A673 (cell line): ENCODE measurements around the gene SYT14. TPM values are rescaled to one million over a fixed set of nuclear protein-coding genes. Genes with fewer than 3 reads are reported as not detected.
"Not testable (repeated sequence)": the region's sequence is repeated elsewhere in the genome, so short reads cannot be mapped to it uniquely, and the experiment has no call there.

ENCODE experiments used
- Bru-seq: library from RNA; stranded (reverse); fragments of 400-500 nt; gene quantifications from one replicate; lab custom pipeline; 2021; lab: Mats Ljungman, UMichigan
- BruChase-seq, 2 experiments: library from RNA; stranded (reverse); fragments of 400-500 nt; gene quantifications; one replicate each; lab custom pipeline; 2021; lab: Mats Ljungman, UMichigan
- BruUV-seq: library from RNA; stranded (reverse); fragments of 400-500 nt; replicated peaks from 2 replicates; lab custom pipeline; 2021; lab: Mats Ljungman, UMichigan
- CTCF ChIA-PET: fragments of 300-600 bp; sonication (Branson Sonifier 250); formaldehyde crosslinking; loops from one replicate; lab custom pipeline; 2022; ENCODE audit warnings: antibody characterized with exemption; lab: Charles Lee
- POLR2A ChIA-PET: fragments of 300-600 bp; sonication (Branson Sonifier 250); formaldehyde crosslinking; loops from one replicate; lab custom pipeline; 2022; ENCODE audit warnings: antibody characterized with exemption; ENCODE audit not compliant: low non-redundant PET; lab: Charles Lee
- DNase-seq: peaks from one replicate; pipeline ENCODE4 v3.0.0-alpha.2; 2015; ENCODE audit warnings: low spot score
- H3K27ac ChIP-seq: fragments of 200-600 bp; sonication (generic); 2 replicates; pipeline ENCODE4 v1.5.1; 2016; ENCODE audit warnings: mixed run types, low read depth, mild to moderate bottlenecking, mixed read lengths, antibody characterized with exemption, low read length; ENCODE audit not compliant: poor library complexity, severe bottlenecking
- H3K27me3 ChIP-seq: fragments of 200-600 bp; sonication (generic); replicated peaks from 2 replicates; pipeline ENCODE4 v1.6.1; 2017; ENCODE audit warnings: mixed run types, low read depth, mild to moderate bottlenecking, mixed read lengths, antibody characterized with exemption, low read length; ENCODE audit not compliant: insufficient read depth, poor library complexity
- H3K36me3 ChIP-seq: fragments of 200-600 bp; sonication (generic); 2 replicates; pipeline ENCODE4 v1.6.1; 2016; ENCODE audit warnings: mixed run types, mild to moderate bottlenecking, mixed read lengths, antibody characterized with exemption, low read length; ENCODE audit not compliant: insufficient read depth, poor library complexity, severe bottlenecking
- H3K4me1 ChIP-seq: fragments of 200-600 bp; sonication (generic); 2 replicates; pipeline ENCODE4 v1.6.1; 2017; ENCODE audit warnings: mixed run types, mild to moderate bottlenecking, mixed read lengths, antibody characterized with exemption, low read length; ENCODE audit not compliant: insufficient read depth, poor library complexity, severe bottlenecking
- H3K4me3 ChIP-seq: fragments of 200-600 bp; sonication (generic); 2 replicates; pipeline ENCODE4 v1.5.1; 2016; ENCODE audit warnings: low read depth, mixed run types, mild to moderate bottlenecking, mixed read lengths, low read length; ENCODE audit not compliant: poor library complexity, severe bottlenecking
- H3K9me3 ChIP-seq: fragments of 200-600 bp; sonication (generic); 2 replicates; pipeline ENCODE4 v1.6.1; 2016; ENCODE audit warnings: mixed run types, low read depth, mild to moderate bottlenecking, mixed read lengths, antibody characterized with exemption, low read length; ENCODE audit not compliant: poor library complexity, severe bottlenecking
- EZH2 ChIP-seq: fragments of 200-600 bp; sonication (generic); IDR thresholded peaks from 2 replicates; pipeline ENCODE4 v1.6.1; 2017; ENCODE audit warnings: borderline replicate concordance, low read depth, mild to moderate bottlenecking, mixed read lengths, antibody characterized with exemption, low read length; ENCODE audit not compliant: poor library complexity, severe bottlenecking
- intact Hi-C: fragments of 100-400 bp; cut with micrococcal nuclease; formaldehyde crosslinking; loops from one replicate; pipeline ENCODE4 v1.10.0; 2022; ENCODE audit not compliant: unreplicated experiment
- long read RNA-seq: library from polyadenylated mRNA; stranded (forward); transcript quantifications from one replicate; pipeline ENCODE4 v2.0.0, GENCODE V29; 2022
- total RNA-seq: library from RNA; stranded (reverse); gene quantifications from 2 replicates; pipeline ENCODE4 v1.2.3, GENCODE V29; 2021
- TF ChIP-seq, protein P1 (sequence below): fragments of 300-800, 200-600 bp; sonication (generic); conservative IDR thresholded peaks from 2 replicates; pipeline ENCODE4 v1.5.1; 2017; ENCODE audit warnings: low read depth, mild to moderate bottlenecking, antibody characterized with exemption, low read length, moderate library complexity, mixed read lengths

Gene SYT14
- total RNA-seq = 18.2 and 22.4 TPM in 2 replicates
- percentile 87 among the genes with signal in this experiment for Bru-seq, nascent RNA
- BruChase-seq, experiment 1, labeled RNA remaining after a 2-hour chase = percentile 79 among the genes with signal in this experiment
- BruChase-seq, experiment 2, labeled RNA remaining after a 6-hour chase = percentile 84 among the genes with signal in this experiment
- long read RNA-seq, full-length matches to known transcripts = 6 of 18 reads
- long read RNA-seq, partial matches to known transcripts = 2 of 18 reads
- long read RNA-seq, other reads (novel, unspliced or antisense) = 10 of 18 reads

DNA sequence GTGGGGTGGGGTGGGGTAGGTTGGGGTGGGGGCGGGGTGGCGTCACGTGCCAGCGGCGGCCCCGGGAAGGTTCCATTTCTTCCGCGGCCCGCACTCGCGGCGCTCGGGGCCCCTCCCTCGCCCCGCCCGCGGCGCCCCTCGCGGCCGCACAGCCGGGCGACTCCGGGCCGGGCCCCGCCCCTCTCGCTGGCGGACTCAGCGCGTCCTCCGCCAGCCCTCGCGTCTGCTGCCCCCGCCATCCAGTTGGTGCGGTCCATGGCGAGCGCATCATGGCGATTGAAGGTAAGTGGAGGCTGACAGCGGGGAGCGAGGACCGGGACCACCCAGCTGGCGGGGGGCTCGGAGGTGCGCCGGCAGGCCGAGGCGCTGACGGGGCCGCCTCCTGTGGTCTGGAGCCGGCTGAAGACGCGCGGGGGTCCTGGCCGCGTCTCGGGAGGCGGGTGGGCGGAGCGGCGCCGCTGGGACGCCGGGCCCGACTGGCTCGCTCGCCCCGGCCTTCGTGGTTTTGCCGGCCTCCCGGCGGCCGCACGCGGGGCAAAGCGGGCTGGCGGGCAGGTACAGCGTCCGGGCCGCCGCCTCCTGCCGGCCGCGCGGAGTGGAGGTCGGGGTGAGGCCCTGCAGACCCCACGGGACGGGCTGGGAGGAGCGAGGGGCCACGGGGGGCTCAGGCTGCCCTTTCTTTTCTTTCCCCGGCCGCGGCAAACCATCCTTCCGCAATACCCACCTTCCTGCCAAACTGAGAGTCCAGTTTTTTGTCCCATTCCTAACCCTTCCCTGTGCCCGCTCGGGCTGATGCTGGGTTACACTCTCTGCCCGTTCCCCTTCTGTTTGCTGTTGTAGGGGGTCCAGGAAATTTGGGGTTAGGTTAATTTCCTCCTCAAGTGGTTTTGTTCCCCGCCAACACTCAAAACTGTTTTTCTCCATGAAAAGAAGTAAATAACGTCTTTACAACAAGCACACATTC is at the start of gene SYT14:
Gene SYT14 (plus strand): TSS at position 222 of the 964 bp plus-strand sequence. CDS start 48 bp downstream, at position 270.
- peak within 1 kb of the TSS; percentile 64 for H3K27ac ChIP-seq
- intact Hi-C loops = loop anchor here (5.0 kb wide), 1 partner anchor 76 kb away; no protein-coding TSS in a partner anchor
- H3K36me3 ChIP-seq = no peaks in the 10 kb centered on the region
- no peaks in the 10 kb centered on the region for H3K9me3 ChIP-seq
- TF ChIP-seq EZH2 = no peak
- TF ChIP-seq, protein P1, sequence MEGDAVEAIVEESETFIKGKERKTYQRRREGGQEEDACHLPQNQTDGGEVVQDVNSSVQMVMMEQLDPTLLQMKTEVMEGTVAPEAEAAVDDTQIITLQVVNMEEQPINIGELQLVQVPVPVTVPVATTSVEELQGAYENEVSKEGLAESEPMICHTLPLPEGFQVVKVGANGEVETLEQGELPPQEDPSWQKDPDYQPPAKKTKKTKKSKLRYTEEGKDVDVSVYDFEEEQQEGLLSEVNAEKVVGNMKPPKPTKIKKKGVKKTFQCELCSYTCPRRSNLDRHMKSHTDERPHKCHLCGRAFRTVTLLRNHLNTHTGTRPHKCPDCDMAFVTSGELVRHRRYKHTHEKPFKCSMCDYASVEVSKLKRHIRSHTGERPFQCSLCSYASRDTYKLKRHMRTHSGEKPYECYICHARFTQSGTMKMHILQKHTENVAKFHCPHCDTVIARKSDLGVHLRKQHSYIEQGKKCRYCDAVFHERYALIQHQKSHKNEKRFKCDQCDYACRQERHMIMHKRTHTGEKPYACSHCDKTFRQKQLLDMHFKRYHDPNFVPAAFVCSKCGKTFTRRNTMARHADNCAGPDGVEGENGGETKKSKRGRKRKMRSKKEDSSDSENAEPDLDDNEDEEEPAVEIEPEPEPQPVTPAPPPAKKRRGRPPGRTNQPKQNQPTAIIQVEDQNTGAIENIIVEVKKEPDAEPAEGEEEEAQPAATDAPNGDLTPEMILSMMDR = no peak
- ChIA-PET POLR2A (no interaction called here), CTCF (no interaction called here)
- H3K4me1 ChIP-seq = peaks cover 38% of the 10 kb centered on the region
- DNase-seq = peak; percentile 91
- no TSS peak for BruUV-seq
- peak within 1 kb of the TSS; percentile 67 for H3K4me3 ChIP-seq
- H3K27me3 ChIP-seq = no peaks in the 10 kb centered on the region

DNA sequence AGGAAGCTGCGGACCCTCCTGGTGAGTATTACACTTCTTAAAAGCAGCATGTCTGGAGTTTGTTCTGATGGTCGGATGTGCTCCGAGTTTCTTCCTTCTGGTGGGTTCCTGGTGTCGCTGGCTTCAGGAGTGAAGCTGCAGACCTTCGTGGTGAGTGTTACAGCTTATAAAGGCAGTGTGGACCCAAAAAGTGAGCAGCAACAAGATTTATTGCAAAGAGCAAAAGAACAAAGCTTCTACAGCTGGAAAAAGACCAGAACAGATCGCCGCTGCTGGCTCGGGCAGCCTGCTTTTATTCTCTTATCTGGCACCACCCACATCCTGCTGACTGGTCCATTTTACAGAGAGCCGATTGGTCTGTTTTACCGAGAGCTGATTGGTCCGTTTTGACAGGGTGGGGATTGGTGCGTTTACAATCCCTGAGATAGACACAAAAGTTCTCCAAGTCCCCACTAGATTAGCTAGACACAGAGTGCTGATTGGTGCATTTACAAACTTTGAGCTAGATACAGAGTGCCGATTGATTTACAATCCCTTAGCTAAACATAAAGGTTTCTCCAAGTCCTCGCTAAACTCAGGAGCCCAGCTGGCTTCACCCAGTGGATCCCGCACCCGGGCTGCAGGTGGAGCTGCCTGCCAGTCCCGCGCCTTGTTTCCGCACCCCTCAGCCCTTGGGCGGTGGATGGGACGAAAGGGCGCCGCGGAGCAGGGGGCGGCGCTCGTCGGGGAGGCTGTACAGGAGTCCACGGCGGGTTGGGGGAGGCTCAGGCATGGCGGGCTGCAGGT is 49.5 kb upstream of the SYT14 start:
- H3K4me3 ChIP-seq, BruUV-seq, H3K27ac ChIP-seq, H3K36me3 ChIP-seq, intact Hi-C loops, DNase-seq, POLR2A ChIA-PET, H3K27me3 ChIP-seq, H3K9me3 ChIP-seq: not testable (repeated sequence)
- CTCF ChIA-PET = interaction anchor here (1.1 kb wide), 1 partner anchor 12 kb away, joined by 3 read pairs; no protein-coding TSS in a partner anchor
- H3K4me1 ChIP-seq = peaks cover 42% of the 10 kb centered on the region

GRCh38 chr1:209889077-209889418 is 49.0 kb upstream of the SYT14 start:
- no peak for DNase-seq
- intact Hi-C loops = no loop called here
- Histone ChIP-seq H3K4me1 (peaks cover 36% of the 10 kb centered on the region), H3K27ac (no peak overlapping the region), H3K27me3 (no peaks in the 10 kb centered on the region), H3K4me3 (no peak overlapping the region), H3K9me3 (no peaks in the 10 kb centered on the region), H3K36me3 (no peaks in the 10 kb centered on the region)
- TF ChIP-seq, protein P1 = no peak
- TF ChIP-seq EZH2 = no peak
- CTCF ChIA-PET = interaction anchor here (1.1 kb wide), 1 partner anchor 12 kb away, joined by 3 read pairs; no protein-coding TSS in a partner anchor
- no TSS peak for BruUV-seq
- POLR2A ChIA-PET = no interaction called here
